KMS-11 (cell line): ENCODE measurements around the gene ARHGAP44.

ENCODE experiments used
- H2AFZ ChIP-seq: fragments of 200-600 bp; sonication (generic); 2 replicates; pipeline ENCODE4 v1.6.1; 2016; ENCODE audit warnings: antibody characterized with exemption, mixed run types, low read depth
- H3K27ac ChIP-seq: fragments of 200-600 bp; sonication (generic); 2 replicates; pipeline ENCODE4 v1.6.1; 2016; ENCODE audit warnings: mild to moderate bottlenecking, mixed run types
- H3K27me3 ChIP-seq: fragments of 200-600 bp; sonication (generic); 2 replicates; pipeline ENCODE4 v1.6.1; 2017; ENCODE audit warnings: mild to moderate bottlenecking, low read depth, mixed run types, moderate library complexity; ENCODE audit not compliant: insufficient read depth
- H3K36me3 ChIP-seq: fragments of 200-600 bp; sonication (generic); 2 replicates; pipeline ENCODE4 v1.6.1; 2017; ENCODE audit warnings: mild to moderate bottlenecking, mixed run types; ENCODE audit not compliant: insufficient read depth
- H3K4me1 ChIP-seq: fragments of 200-600 bp; sonication (generic); 2 replicates; pipeline ENCODE4 v1.6.1; 2016; ENCODE audit warnings: mild to moderate bottlenecking, low read depth, mixed run types; ENCODE audit not compliant: poor library complexity, severe bottlenecking
- H3K4me2 ChIP-seq: fragments of 200-600 bp; sonication (generic); 2 replicates; pipeline ENCODE4 v1.7.0; 2016; ENCODE audit warnings: mild to moderate bottlenecking, mixed run types
- H3K4me3 ChIP-seq: fragments of 200-600 bp; sonication (generic); IDR thresholded peaks from 2 replicates; pipeline ENCODE4 v1.6.1; 2017; ENCODE audit warnings: low read depth, low read length, mixed read lengths; ENCODE audit not compliant: insufficient read depth
- H3K79me2 ChIP-seq: fragments of 200-600 bp; sonication (generic); 2 replicates; pipeline ENCODE4 v1.6.1; 2016; ENCODE audit warnings: low read depth, mixed run types; ENCODE audit not compliant: insufficient read depth
- H3K9ac ChIP-seq: fragments of 200-600 bp; sonication (generic); 2 replicates; pipeline ENCODE4 v1.6.1; 2016; ENCODE audit warnings: mild to moderate bottlenecking, mixed run types
- H4K20me1 ChIP-seq: fragments of 200-600 bp; sonication (generic); 2 replicates; pipeline ENCODE4 v1.6.1; 2016; ENCODE audit warnings: mild to moderate bottlenecking, mixed run types; ENCODE audit not compliant: insufficient read depth
- CTCF ChIP-seq: fragments of 200-600 bp; sonication (generic); conservative IDR thresholded peaks from 2 replicates; pipeline ENCODE4 v1.6.1; 2017; ENCODE audit warnings: low read depth, mild to moderate bottlenecking, antibody characterized with exemption, low read length, moderate library complexity, mixed read lengths

The ARHGAP44 gene

GRCh38 chr17:12995106-12995895, 206.0 kb downstream of the ARHGAP44 start:
- Histone ChIP-seq H3K4me2 (no peak overlapping the region), H3K9ac (no peak overlapping the region), H2AFZ (no peak overlapping the region), H3K36me3 (no peaks in the 10 kb centered on the region), H3K27ac (no peak overlapping the region), H3K4me3 (no peak overlapping the region), H3K4me1 (no peaks in the 10 kb centered on the region), H3K27me3 (no peaks in the 10 kb centered on the region), H4K20me1 (no peaks in the 10 kb centered on the region), H3K79me2 (no peaks in the 10 kb centered on the region)
- no peak for TF ChIP-seq CTCF

GRCh38 chr17:12995896-12996295, 206.6 kb downstream of the ARHGAP44 start:
- no peak overlapping the region for H3K4me2 ChIP-seq
- no peak overlapping the region for H3K27ac ChIP-seq
- no peaks in the 10 kb centered on the region for H3K27me3 ChIP-seq
- no peaks in the 10 kb centered on the region for H3K36me3 ChIP-seq
- no peaks in the 10 kb centered on the region for H3K79me2 ChIP-seq
- H3K4me3 ChIP-seq = no peak overlapping the region
- TF ChIP-seq CTCF = no peak
- H2AFZ ChIP-seq = no peak overlapping the region
- H4K20me1 ChIP-seq = no peaks in the 10 kb centered on the region
- H3K4me1 ChIP-seq = no peaks in the 10 kb centered on the region
- no peak overlapping the region for H3K9ac ChIP-seq

- H3K4me1 ChIP-seq = no peaks in the 10 kb centered on the region
- H4K20me1 ChIP-seq = no peaks in the 10 kb centered on the region
- no peak overlapping the region for H3K4me2 ChIP-seq
- H2AFZ ChIP-seq = no peak overlapping the region
- no peaks in the 10 kb centered on the region for H3K27me3 ChIP-seq
- H3K79me2 ChIP-seq = no peaks in the 10 kb centered on the region
- TF ChIP-seq CTCF = no peak
- no peak overlapping the region for H3K9ac ChIP-seq
- H3K27ac ChIP-seq = no peak overlapping the region
- H3K4me3 ChIP-seq = no peak overlapping the region
- H3K36me3 ChIP-seq = no peaks in the 10 kb centered on the region
These were observed 207.1 kb downstream of the ARHGAP44 start for GRCh38 chr17:12996357-12996756.

GRCh38 chr17:12996941-12997340, 207.6 kb downstream of the ARHGAP44 start:
- H3K4me1 ChIP-seq = no peaks in the 10 kb centered on the region
- TF ChIP-seq CTCF = no peak
- no peak overlapping the region for H3K4me3 ChIP-seq
- H3K27ac ChIP-seq = no peak overlapping the region
- no peaks in the 10 kb centered on the region for H3K36me3 ChIP-seq
- no peak overlapping the region for H3K9ac ChIP-seq
- H4K20me1 ChIP-seq = no peaks in the 10 kb centered on the region
- no peak overlapping the region for H2AFZ ChIP-seq
- no peaks in the 10 kb centered on the region for H3K27me3 ChIP-seq
- H3K79me2 ChIP-seq = no peaks in the 10 kb centered on the region
- no peak overlapping the region for H3K4me2 ChIP-seq
